PFSK-1 (cell line): ENCODE data around the gene EPN3.

ENCODE experiments used
- REST ChIP-seq, 2 experiments: IDR thresholded peaks; 2 replicates each; pipeline versions ENCODE4 v1.6.1 to v1.8.0; 2011 to 2012; ENCODE audit warnings: low read depth in 2 of 2, low read length in 2 of 2, control low read depth in 1 of 2, inconsistent platforms in 1 of 2, mild to moderate bottlenecking in 1 of 2, moderate library complexity in 1 of 2; ENCODE audit not compliant: insufficient read depth in 1 of 2
- SIN3A ChIP-seq: IDR thresholded peaks from 2 replicates; pipeline ENCODE4 v1.6.1; 2012; ENCODE audit warnings: mild to moderate bottlenecking, low read length, moderate library complexity, borderline replicate concordance; ENCODE audit not compliant: insufficient read depth
- TAF1 ChIP-seq: IDR thresholded peaks from 2 replicates; pipeline ENCODE4 v1.6.1; 2012; ENCODE audit warnings: low read length, control low read depth, borderline replicate concordance; ENCODE audit not compliant: insufficient read depth

DNA sequence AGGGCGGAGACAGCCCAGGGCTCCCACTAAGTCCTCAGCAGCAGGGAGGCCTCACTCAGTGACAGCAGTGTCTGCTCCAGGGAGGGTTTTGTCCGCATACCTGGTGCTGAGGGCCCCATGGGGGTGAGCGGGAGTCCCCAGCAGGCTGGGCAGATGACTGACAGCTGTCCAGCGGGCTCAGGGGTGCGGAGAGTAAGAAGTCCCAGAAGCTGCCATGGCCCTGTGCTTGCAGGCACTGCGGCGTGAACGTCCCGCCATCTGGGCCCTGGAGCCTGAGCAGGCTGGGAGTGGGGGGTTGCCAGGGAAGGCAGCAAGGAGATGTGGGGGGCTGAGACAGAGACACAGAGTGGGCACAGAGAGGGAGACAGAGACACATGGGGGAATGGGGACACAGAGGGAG lies 48.1 kb downstream of the EPN3 start:
- TF ChIP-seq TAF1 = no peak
- no peak for TF ChIP-seq REST (IDR thresholded peaks at IDR 0.05; ENCODE audit: insufficient read depth in 1 of 2, low read depth in 2 of 2, low read length in 2 of 2)
- TF ChIP-seq SIN3A = no peak
